CD4-positive, alpha-beta T cell (primary cell): ENCODE results near the gene PCDHA1. TPM values are rescaled to one million over a fixed set of nuclear protein-coding genes. Genes with fewer than 3 reads are reported as not detected.
A peak's percentile ranks its signal among the peaks of the same experiment; 100 is the strongest.

ENCODE experiments used
- ATAC-seq: fragments of 200-7000 bp; cut with Tn5 transposase; one replicate; pipeline ENCODE4 v1.10.0; 2022; ENCODE audit warnings: mild to moderate bottlenecking; ENCODE audit not compliant: poor library complexity
- CTCF ChIA-PET: fragments of 350-600 bp; sonication (Branson Sonifier 250); formaldehyde crosslinking; loops from one replicate; lab custom pipeline; 2021; ENCODE audit warnings: antibody characterized with exemption, inconsistent platforms; lab: Charles Lee
- POLR2A ChIA-PET: fragments of 350-600 bp; sonication (Branson Sonifier 250); formaldehyde crosslinking; loops from one replicate; lab custom pipeline; 2021; ENCODE audit warnings: antibody characterized with exemption, inconsistent platforms; lab: Charles Lee
- DNase-seq, 14 experiments: peaks; one replicate each; pipeline ENCODE4 v3.0.0-alpha.2; 2013 to 2020; ENCODE audit warnings: mixed read lengths in 2 of 14
- H3K27ac ChIP-seq, 2 donors: one replicate each; pipeline versions ENCODE4 v1.5.1 to v1.7.0; 2013; ENCODE audit warnings: low read length in 2 of 2, low read depth in 1 of 2, mild to moderate bottlenecking in 1 of 2
- H3K27me3 ChIP-seq, 2 experiments: 1 replicate in 1 of 2; 2 replicates in 1 of 2; pipeline versions ENCODE4 v1.6.1 to v1.7.0; 2013; ENCODE audit warnings: low read length in 2 of 2, control low read depth in 1 of 2, mild to moderate bottlenecking in 1 of 2, moderate library complexity in 1 of 2; ENCODE audit not compliant: insufficient read depth in 2 of 2, control insufficient read depth in 1 of 2
- H3K36me3 ChIP-seq: one replicate; pipeline ENCODE4 v1.6.1; 2013; ENCODE audit warnings: low read length, control low read depth; ENCODE audit not compliant: insufficient read depth
- H3K4me1 ChIP-seq: one replicate; pipeline ENCODE4 v1.6.1; 2013; ENCODE audit warnings: low read length, control low read depth; ENCODE audit not compliant: insufficient read depth
- H3K4me3 ChIP-seq: one replicate; pipeline ENCODE4 v1.5.1; 2013; ENCODE audit warnings: mild to moderate bottlenecking, low read length, moderate library complexity
- H3K9me3 ChIP-seq, 2 experiments: 1 replicate in 1 of 2; 2 replicates in 1 of 2; pipeline versions ENCODE4 v1.6.1 to v1.7.0; 2013; ENCODE audit warnings: low read length in 2 of 2, mild to moderate bottlenecking in 2 of 2, control low read depth in 1 of 2, moderate library complexity in 1 of 2; ENCODE audit not compliant: control insufficient read depth in 1 of 2, insufficient read depth in 1 of 2
- H3K27ac Mint-ChIP-seq: one replicate; pipeline ENCODE4 v1.8.0; 2020; ENCODE audit warnings: mixed read lengths
- H3K27me3 Mint-ChIP-seq: one replicate; pipeline ENCODE4 v1.8.0; 2021; ENCODE audit warnings: mixed read lengths
- H3K36me3 Mint-ChIP-seq: one replicate; pipeline ENCODE4 v1.8.0; 2021; ENCODE audit warnings: low read depth, mixed read lengths
- H3K4me1 Mint-ChIP-seq: one replicate; pipeline ENCODE4 v1.8.0; 2021; ENCODE audit warnings: low read depth, mixed read lengths
- H3K4me3 Mint-ChIP-seq: one replicate; pipeline ENCODE4 v1.8.0; 2020; ENCODE audit warnings: mild to moderate bottlenecking, mixed read lengths
- H3K9me3 Mint-ChIP-seq: one replicate; pipeline ENCODE4 v1.8.0; 2020; ENCODE audit warnings: mixed read lengths
- CTCF ChIP-seq: fragments of 200-600 bp; IDR thresholded peaks from one replicate; pipeline ENCODE4 v1.8.0; 2022; ENCODE audit warnings: antibody characterized with exemption, mild to moderate bottlenecking
- intact Hi-C, 2 experiments: fragments of 100-400 bp; cut with DNase I in 1 of 2; cut with micrococcal nuclease in 1 of 2; formaldehyde crosslinking; loops; one replicate each; pipeline versions ENCODE4 v1.15.1 to v1.9.0; 2023 to 2025; cut with DNase I, micrococcal nuclease
- total RNA-seq, 174 experiments: library from RNA in 2 of 174; stranded (reverse) in 2 of 174; gene quantifications; one replicate each; pipeline ENCODE4 v1.2.3 and lab custom pipeline; 2021 to 2026

The PCDHA1 gene
- total RNA-seq, 2 experiments from 2014 or later, result not detected

GRCh38 chr5:141040093-141040770 is 254.3 kb downstream of the PCDHA1 start:
- Histone ChIP-seq H3K9me3 (peaks cover 12 to 18% of the 10 kb centered on the region in 2 experiments), H3K36me3 (no peaks in the 10 kb centered on the region), H3K4me3 (no peak overlapping the region), H3K27ac (no peak overlapping the region), H3K4me1 (peaks cover 7% of the 10 kb centered on the region), H3K27me3 (peaks cover 0 to 11% of the 10 kb centered on the region in 2 experiments)
- H3K27ac Mint-ChIP-seq, result no peak overlapping the region
- ChIA-PET POLR2A (no interaction called here), CTCF (no interaction called here)
- intact Hi-C loops, result no loop called here
- no peak for ATAC-seq
- H3K36me3 Mint-ChIP-seq, result no peaks in the 10 kb centered on the region
- DNase-seq, result no peak
- no peak for TF ChIP-seq CTCF
- H3K4me1 Mint-ChIP-seq, result no peaks in the 10 kb centered on the region
- H3K4me3 Mint-ChIP-seq, result no peak overlapping the region
- no peaks in the 10 kb centered on the region for H3K9me3 Mint-ChIP-seq
- peaks cover 29% of the 10 kb centered on the region for H3K27me3 Mint-ChIP-seq

GRCh38 chr5:141040771-141041426 is 255.0 kb downstream of the PCDHA1 start:
- CTCF ChIA-PET, result no interaction called here
- Histone ChIP-seq H3K27ac (no peak overlapping the region), H3K4me3 (no peak overlapping the region), H3K4me1 (peaks cover 7% of the 10 kb centered on the region), H3K36me3 (no peaks in the 10 kb centered on the region), H3K27me3 (peaks cover 0 to 11% of the 10 kb centered on the region in 2 experiments), H3K9me3 (peaks cover 12 to 18% of the 10 kb centered on the region in 2 experiments)
- Mint-ChIP-seq H3K4me3 (no peak overlapping the region), H3K9me3 (no peaks in the 10 kb centered on the region), H3K36me3 (no peaks in the 10 kb centered on the region), H3K27me3 (peaks cover 36% of the 10 kb centered on the region), H3K27ac (no peak overlapping the region), H3K4me1 (no peaks in the 10 kb centered on the region)
- intact Hi-C loops, result no loop called here
- POLR2A ChIA-PET, result no interaction called here
- DNase-seq, result peak; percentile 9 to 76 (median 46)
- peak; percentile 38 for TF ChIP-seq CTCF
- ATAC-seq, result peak; percentile 76

DNA sequence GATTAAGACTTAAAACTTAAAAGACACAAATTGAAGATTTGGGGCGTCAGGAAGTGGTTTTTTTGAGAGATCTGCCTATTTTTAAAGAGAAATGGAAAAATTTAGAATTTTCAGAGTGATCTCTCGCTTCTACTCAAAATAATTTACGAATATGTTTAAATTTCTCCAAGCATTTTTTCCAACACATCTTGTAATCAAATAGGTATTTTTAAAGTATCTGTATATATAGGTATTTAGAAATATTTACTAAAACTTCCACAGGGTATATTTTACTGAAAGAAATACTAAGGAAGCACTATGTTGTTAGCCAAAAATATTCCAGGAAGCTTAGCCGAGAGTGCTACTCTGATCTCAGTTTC is 255.5 kb downstream of the PCDHA1 start:
- no peaks in the 10 kb centered on the region for H3K9me3 Mint-ChIP-seq
- Histone ChIP-seq H3K27ac (no peak overlapping the region), H3K4me1 (peaks cover 7% of the 10 kb centered on the region), H3K4me3 (no peak overlapping the region), H3K36me3 (no peaks in the 10 kb centered on the region), H3K27me3 (peaks cover 2 to 11% of the 10 kb centered on the region in 2 experiments), H3K9me3 (peaks cover 12 to 18% of the 10 kb centered on the region in 2 experiments)
- no peaks in the 10 kb centered on the region for H3K36me3 Mint-ChIP-seq
- intact Hi-C loops, result no loop called here
- TF ChIP-seq CTCF, result no peak
- DNase-seq, result no peak
- ChIA-PET CTCF (no interaction called here), POLR2A (no interaction called here)
- H3K27ac Mint-ChIP-seq, result no peak overlapping the region
- no peaks in the 10 kb centered on the region for H3K4me1 Mint-ChIP-seq
- ATAC-seq, result no peak
- peaks cover 41% of the 10 kb centered on the region for H3K27me3 Mint-ChIP-seq
- no peak overlapping the region for H3K4me3 Mint-ChIP-seq
